SJCRH30 (cell line): ENCODE measurements around the gene RPL34. TPM values are rescaled to one million over a fixed set of nuclear protein-coding genes. Genes with fewer than 3 reads are reported as not detected.
"Not testable (repeated sequence)": the region's sequence is repeated elsewhere in the genome, so short reads cannot be mapped to it uniquely, and the experiment has no call there.

Experiments used
- DNase-seq, 2 experiments: peaks; one replicate each; pipeline ENCODE4 v3.0.0-alpha.2; 2015 to 2020
- H3K27ac ChIP-seq: fragments of 250-450 bp; sonication (Bioruptor Pico); 2 replicates; pipeline ENCODE4 v1.5.1; 2020; ENCODE audit warnings: mild to moderate bottlenecking, moderate library complexity
- H3K27me3 ChIP-seq: fragments of 250-450 bp; sonication (Bioruptor Pico); 2 replicates; pipeline ENCODE4 v1.5.1; 2020; ENCODE audit warnings: mild to moderate bottlenecking, moderate library complexity
- H3K36me3 ChIP-seq: fragments of 250-450 bp; sonication (Bioruptor Pico); 2 replicates; pipeline ENCODE4 v1.5.1; 2020; ENCODE audit warnings: mild to moderate bottlenecking, moderate library complexity
- H3K4me1 ChIP-seq: fragments of 250-450 bp; sonication (Bioruptor Pico); 2 replicates; pipeline ENCODE4 v1.5.1; 2020; ENCODE audit warnings: mild to moderate bottlenecking, moderate library complexity
- H3K4me3 ChIP-seq: fragments of 250-450 bp; sonication (Bioruptor Pico); 2 replicates; pipeline ENCODE4 v1.5.1; 2020; ENCODE audit warnings: mild to moderate bottlenecking, moderate library complexity
- H3K9me3 ChIP-seq: fragments of 250-450 bp; sonication (Bioruptor Pico); replicated peaks from 2 replicates; pipeline ENCODE4 v1.5.1; 2020; ENCODE audit warnings: mild to moderate bottlenecking, moderate library complexity
- total RNA-seq: library from RNA; depleted of rRNA; stranded (reverse); fragments of >200 nt; shearing (Covaris generic); gene quantifications from 2 replicates; pipeline ENCODE4 v1.2.3, GENCODE V29; 2014; rRNA removed

Gene RPL34
- total RNA-seq: 2,142 and 2,370 TPM in 2 replicates

DNA sequence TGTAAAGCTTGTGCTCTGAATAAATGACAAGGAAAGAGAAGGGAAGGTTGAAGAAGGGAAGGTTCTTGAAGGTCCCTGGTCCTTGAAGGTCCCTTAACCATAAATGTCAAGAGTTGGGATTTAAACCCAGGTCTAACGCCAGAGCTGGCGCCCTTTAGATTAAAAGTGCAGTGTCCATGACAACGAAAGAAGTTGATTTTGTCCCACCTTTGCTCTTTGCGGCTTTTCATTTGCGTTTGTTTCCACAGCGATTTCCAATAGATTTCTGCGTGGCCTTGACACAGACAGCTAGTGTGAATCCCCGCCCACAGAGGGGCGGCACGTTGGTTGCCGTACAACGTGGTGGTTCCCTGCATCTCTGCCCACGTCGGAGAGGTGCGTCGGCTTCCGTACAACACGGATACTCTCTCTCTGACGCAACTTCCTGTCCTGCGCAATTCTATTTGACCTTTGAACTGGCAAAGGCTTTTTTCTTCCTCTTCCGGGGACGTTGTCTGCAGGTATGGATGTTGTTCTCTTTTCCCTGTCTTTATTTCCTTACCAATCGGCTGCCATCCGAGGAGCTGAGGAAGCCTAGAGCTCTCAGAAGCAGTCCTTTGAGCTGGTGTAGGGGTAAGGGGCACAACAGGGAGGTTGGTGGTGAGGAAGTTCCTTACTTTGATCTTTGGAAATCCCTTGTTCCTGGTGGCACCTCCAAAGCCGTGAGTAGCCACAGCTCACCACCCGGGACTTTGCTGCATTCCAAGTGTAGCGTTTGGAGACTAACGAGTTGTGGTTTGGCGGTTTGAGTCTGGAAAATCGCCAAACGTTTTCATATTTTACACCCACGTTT, at the start of gene RPL34:
TSS of gene RPL34 (plus strand) at position 476 of the 832 bp plus-strand sequence. CDS start 1,384 bp downstream, outside the sequence.
- peak within 1 kb of the TSS; percentile 70 for H3K4me3 ChIP-seq
- DNase-seq: peak; percentile 96 to 97
- no peaks in the 10 kb centered on the region for H3K9me3 ChIP-seq
- H3K27me3 ChIP-seq: no peaks in the 10 kb centered on the region
- H3K36me3 ChIP-seq: peaks cover 42% of the 10 kb centered on the region
- peaks cover 8% of the 10 kb centered on the region; the same call in 1 of the 2 replicates for H3K4me1 ChIP-seq
- peak within 1 kb of the TSS; percentile 77 for H3K27ac ChIP-seq

GRCh38 chr4:108570993-108571569, 49.3 kb upstream of the RPL34 start:
- DNase-seq: no peak

GRCh38 chr4:108574402-108574801, 46.0 kb upstream of the RPL34 start:
- Histone ChIP-seq H3K4me3 (no peak overlapping the region), H3K27ac (no peak overlapping the region), H3K36me3 (no peaks in the 10 kb centered on the region), H3K27me3 (no peaks in the 10 kb centered on the region), H3K4me1 (peaks cover 6% of the 10 kb centered on the region; the same call in 1 of the 2 replicates), H3K9me3 (no peaks in the 10 kb centered on the region)
- DNase-seq: no peak

More at GRCh38 chr4:108570993-108571569, 49.3 kb upstream of the RPL34 start:
- Histone ChIP-seq H3K4me3 (no peak overlapping the region), H3K27me3 (no peaks in the 10 kb centered on the region), H3K9me3 (no peaks in the 10 kb centered on the region), H3K4me1 (peaks cover 6% of the 10 kb centered on the region; the same call in 1 of the 2 replicates), H3K36me3 (no peaks in the 10 kb centered on the region), H3K27ac (no peak overlapping the region)

GRCh38 chr4:108581083-108581482, 39.3 kb upstream of the RPL34 start:
- Histone ChIP-seq H3K27me3 (no peaks in the 10 kb centered on the region), H3K4me1 (no peaks in the 10 kb centered on the region), H3K36me3 (no peaks in the 10 kb centered on the region), H3K9me3 (no peaks in the 10 kb centered on the region), H3K27ac (no peak overlapping the region), H3K4me3 (no peak overlapping the region)
- no peak for DNase-seq

GRCh38 chr4:108586778-108587177, 33.6 kb upstream of the RPL34 start:
- H3K27me3 ChIP-seq: no peaks in the 10 kb centered on the region
- H3K9me3 ChIP-seq: no peaks in the 10 kb centered on the region
- H3K4me3 ChIP-seq: no peak overlapping the region
- H3K36me3 ChIP-seq: no peaks in the 10 kb centered on the region; the same call in 1 of the 2 replicates
- no peaks in the 10 kb centered on the region for H3K4me1 ChIP-seq
- DNase-seq: no peak
- no peak overlapping the region for H3K27ac ChIP-seq

DNA sequence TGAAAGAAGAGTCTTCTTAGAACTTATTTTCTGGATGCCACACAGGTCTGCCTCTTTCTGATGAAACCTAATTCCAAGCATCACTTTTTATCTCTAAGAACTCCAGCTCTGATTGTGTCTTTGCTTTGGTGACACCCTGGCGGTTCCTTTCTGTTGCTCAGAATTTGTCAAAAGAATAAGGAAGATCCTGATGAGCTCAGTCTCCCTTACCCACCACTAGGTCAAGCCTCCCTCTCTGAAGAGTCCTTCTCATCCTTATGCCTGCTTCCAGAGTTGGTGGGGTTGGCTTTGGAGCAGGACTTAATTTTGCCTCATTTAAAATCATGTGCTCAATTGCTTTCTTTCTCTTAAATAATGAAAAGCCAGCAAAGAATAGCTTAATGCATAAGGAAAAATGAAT, 31.5 kb upstream of the RPL34 start:
- H3K9me3 ChIP-seq: no peaks in the 10 kb centered on the region
- DNase-seq: no peak
- H3K4me1 ChIP-seq: peaks cover 2% of the 10 kb centered on the region; the same call in 1 of the 2 replicates
- no peak overlapping the region for H3K4me3 ChIP-seq
- no peaks in the 10 kb centered on the region for H3K27me3 ChIP-seq
- H3K27ac ChIP-seq: no peak overlapping the region
- H3K36me3 ChIP-seq: no peaks in the 10 kb centered on the region; the same call in 1 of the 2 replicates

DNA sequence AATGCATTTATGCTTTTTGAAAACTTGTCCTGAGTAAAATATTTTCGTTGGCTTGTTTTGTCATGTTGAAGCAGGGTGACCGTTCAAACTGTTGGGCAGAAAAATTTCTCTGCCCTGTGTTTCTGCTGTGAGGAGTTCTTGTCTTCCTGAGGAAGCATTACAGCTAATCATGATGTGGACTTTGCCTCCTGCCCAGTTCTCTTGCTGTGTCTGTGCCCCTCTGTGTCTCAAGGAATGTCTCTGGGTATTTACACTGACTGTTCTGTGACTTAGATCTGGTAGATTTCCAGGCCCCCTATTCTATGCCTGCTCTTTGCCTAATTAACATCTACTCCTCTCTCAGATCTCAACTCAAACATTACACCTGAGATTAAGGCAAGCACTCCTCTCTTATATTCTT, 30.4 kb upstream of the RPL34 start:
- H3K27me3 ChIP-seq: no peaks in the 10 kb centered on the region
- no peak for DNase-seq
- H3K36me3 ChIP-seq: no peaks in the 10 kb centered on the region; the same call in 1 of the 2 replicates
- H3K4me3 ChIP-seq: no peak overlapping the region
- H3K4me1 ChIP-seq: peaks cover 2% of the 10 kb centered on the region; the same call in 1 of the 2 replicates
- no peak overlapping the region for H3K27ac ChIP-seq
- H3K9me3 ChIP-seq: no peaks in the 10 kb centered on the region

- peaks cover 2% of the 10 kb centered on the region; the same call in 1 of the 2 replicates for H3K4me1 ChIP-seq
- no peak overlapping the region for H3K4me3 ChIP-seq
- H3K9me3 ChIP-seq: no peaks in the 10 kb centered on the region
- DNase-seq: no peak
- H3K36me3 ChIP-seq: no peaks in the 10 kb centered on the region; the same call in 1 of the 2 replicates
- no peak overlapping the region for H3K27ac ChIP-seq
- no peaks in the 10 kb centered on the region for H3K27me3 ChIP-seq
Measured at GRCh38 chr4:108590776-108591175, 29.6 kb upstream of the RPL34 start.

DNA sequence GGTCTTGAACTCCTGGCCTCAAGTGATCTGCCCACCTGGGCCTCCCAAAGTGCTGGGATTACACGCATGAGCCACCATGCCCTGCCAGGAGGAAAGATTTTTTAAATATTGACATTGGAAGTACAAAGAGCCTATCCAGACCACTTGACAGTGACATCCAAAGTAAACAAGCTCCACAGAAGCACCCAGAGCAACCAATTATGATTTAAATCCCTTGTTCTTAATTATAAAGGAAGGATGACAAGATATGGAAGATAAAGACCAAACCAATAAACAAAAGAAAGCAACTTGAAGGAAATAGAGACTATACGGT, 27.7 kb upstream of the RPL34 start:
- Histone ChIP-seq H3K4me3 (no peak overlapping the region), H3K27me3 (no peaks in the 10 kb centered on the region), H3K4me1 (peaks cover 2% of the 10 kb centered on the region; the same call in 1 of the 2 replicates), H3K36me3 (no peaks in the 10 kb centered on the region; the same call in 1 of the 2 replicates), H3K27ac (no peak overlapping the region), H3K9me3 (no peaks in the 10 kb centered on the region)
- no peak for DNase-seq

DNA sequence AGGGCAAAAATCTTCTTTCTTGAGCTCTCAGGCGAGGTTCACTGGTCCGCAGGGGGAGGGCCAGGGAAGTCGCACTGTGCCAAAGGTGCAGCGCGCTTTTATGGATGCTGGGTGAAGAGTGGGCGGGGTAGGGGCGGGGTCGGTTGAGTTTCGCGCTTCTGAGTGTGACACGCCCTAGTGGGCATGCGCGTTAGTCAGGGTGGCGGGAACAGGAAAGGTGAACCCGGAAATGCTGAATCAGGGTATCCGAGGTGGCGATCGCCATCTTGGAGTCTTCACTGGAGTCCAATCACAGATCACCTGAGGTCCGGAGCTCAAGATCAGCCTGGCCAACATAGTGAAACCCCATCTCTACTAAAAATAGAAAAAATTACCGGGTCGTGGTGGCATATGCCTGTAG, 26.1 kb upstream of the RPL34 start:
- H3K27ac ChIP-seq, H3K4me3 ChIP-seq, H3K9me3 ChIP-seq, H3K27me3 ChIP-seq, DNase-seq, H3K4me1 ChIP-seq, H3K36me3 ChIP-seq: not testable (repeated sequence)

DNA sequence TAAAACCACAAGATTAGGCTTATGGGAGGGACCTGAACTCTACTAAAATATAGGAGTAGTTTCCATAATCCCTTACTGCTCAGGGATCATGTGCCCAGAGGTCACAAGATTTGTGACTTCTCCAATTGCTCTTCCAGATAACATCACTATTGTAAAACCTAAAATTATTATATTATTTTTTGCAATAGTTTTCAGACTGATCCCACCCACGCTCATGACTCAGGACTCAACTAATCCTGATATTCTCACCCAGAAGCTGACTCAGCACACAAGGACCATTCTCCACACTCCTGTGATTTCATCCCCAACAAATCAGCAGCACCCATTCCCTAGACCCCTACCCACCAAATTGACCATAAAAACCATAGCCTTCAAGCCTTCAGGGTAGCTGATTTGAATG, 24.0 kb upstream of the RPL34 start:
- H3K36me3 ChIP-seq: no peaks in the 10 kb centered on the region
- no peaks in the 10 kb centered on the region for H3K9me3 ChIP-seq
- H3K27ac ChIP-seq: no peak overlapping the region
- no peak overlapping the region for H3K4me3 ChIP-seq
- peaks cover 2% of the 10 kb centered on the region; the same call in 1 of the 2 replicates for H3K4me1 ChIP-seq
- DNase-seq: no peak
- H3K27me3 ChIP-seq: no peaks in the 10 kb centered on the region

DNA sequence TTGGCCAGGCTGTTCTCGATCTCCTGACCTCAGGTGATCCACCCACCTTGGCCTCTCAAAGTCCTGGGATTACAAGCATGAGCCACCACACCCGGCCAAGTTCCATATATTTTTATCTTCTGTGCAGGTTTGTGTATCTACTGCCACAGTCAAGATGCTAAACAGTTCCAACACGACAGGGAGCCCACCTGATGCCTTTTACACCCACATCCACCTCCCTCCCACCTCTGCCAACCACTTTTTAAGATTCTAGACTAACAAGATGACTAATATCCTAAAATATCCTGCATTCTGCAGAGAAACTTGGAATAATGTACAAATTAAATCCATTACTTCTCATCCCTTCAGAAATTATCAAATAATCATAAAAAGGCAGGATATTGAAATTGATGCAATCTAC, 19.3 kb upstream of the RPL34 start:
- no peak for DNase-seq
- no peaks in the 10 kb centered on the region for H3K4me1 ChIP-seq
- H3K9me3 ChIP-seq: no peaks in the 10 kb centered on the region
- no peaks in the 10 kb centered on the region for H3K36me3 ChIP-seq
- no peaks in the 10 kb centered on the region for H3K27me3 ChIP-seq
- no peak overlapping the region for H3K4me3 ChIP-seq
- no peak overlapping the region for H3K27ac ChIP-seq

DNA sequence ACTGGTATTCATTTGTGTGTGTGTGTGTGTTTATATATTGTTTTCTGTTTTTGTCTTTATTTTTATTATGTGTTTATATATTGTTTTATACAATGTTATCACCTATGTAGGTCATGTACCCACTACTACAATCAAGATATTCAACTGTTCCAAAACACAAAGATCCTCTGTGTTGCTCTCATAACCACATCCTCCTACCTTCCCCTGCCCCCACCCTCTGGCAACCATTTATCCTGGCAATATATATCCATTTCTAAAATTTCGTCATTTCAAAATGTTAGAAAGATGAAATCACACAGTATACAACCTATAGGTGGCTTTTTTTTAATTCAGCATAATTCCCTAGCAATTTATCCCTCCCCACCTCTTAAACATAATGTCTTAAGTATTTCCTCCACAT, 18.8 kb upstream of the RPL34 start:
- no peak overlapping the region for H3K27ac ChIP-seq
- no peaks in the 10 kb centered on the region for H3K36me3 ChIP-seq
- no peaks in the 10 kb centered on the region for H3K9me3 ChIP-seq
- H3K27me3 ChIP-seq: no peaks in the 10 kb centered on the region
- no peak for DNase-seq
- H3K4me3 ChIP-seq: no peak overlapping the region
- no peaks in the 10 kb centered on the region for H3K4me1 ChIP-seq

DNA sequence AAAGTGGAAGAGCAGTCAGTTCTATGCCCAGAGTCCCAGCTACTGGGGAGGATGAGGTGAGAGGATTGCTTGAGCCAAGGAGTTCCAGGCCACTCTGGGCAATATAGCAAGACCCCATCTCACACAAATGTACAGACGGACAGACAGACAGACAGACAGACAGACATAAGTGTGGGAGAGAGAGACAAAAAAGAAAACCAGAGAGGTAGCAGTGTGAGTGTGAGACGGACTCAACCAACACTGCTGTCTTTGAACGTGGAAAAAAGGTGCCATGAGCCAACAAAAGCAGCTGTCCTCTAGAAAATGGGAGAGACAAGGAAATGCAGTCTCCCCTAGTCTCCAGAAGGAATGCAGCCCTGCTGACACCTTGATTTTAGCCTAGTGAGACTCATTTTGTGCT, 18.2 kb upstream of the RPL34 start:
- Histone ChIP-seq H3K36me3 (no peaks in the 10 kb centered on the region), H3K9me3 (no peaks in the 10 kb centered on the region), H3K4me1 (no peaks in the 10 kb centered on the region), H3K4me3 (no peak overlapping the region), H3K27me3 (no peaks in the 10 kb centered on the region), H3K27ac (no peak overlapping the region)
- DNase-seq: no peak

DNA sequence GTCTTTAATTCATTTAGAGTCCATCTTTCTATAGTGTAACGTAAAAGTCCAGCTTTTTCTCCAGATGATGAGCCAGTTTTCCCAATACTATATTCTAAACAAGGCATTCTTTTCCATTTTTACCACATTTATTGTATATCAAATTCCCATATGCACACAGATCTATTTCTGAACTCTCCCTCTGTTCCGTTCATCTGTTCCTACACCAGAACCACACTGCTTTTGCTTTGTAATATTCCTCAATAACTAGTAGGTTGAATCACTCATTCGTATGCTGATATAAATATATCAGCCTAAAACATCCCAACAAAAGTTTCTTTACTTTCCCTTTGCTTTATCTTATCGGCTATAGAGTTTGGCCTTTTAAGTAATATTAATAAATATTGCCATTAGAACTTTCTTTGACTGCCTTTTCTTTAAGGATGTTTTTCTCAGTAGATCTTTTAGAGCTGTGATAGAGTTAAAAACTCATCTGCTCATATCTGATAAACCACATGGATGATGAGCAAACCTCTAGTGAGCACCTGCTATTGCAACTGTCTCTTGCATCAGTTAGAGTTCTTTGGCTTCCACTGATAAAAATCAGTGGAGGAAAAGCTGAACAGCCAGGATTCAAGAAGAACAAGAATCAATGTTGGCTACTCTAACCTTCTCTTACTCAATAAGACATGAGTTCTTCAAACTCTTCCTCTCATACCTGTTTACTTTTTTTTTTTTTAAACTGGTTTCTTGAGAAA, 13.1 kb upstream of the RPL34 start:
- Histone ChIP-seq H3K9me3 (no peaks in the 10 kb centered on the region), H3K27ac (no peak overlapping the region), H3K36me3 (no peaks in the 10 kb centered on the region), H3K4me3 (no peak overlapping the region), H3K4me1 (no peaks in the 10 kb centered on the region), H3K27me3 (no peaks in the 10 kb centered on the region)
- no peak for DNase-seq
